H9 (cell line): ENCODE results near the gene LPP. TPM values are rescaled to one million over a fixed set of nuclear protein-coding genes. Genes with fewer than 3 reads are reported as not detected.
A peak's percentile ranks its signal among the peaks of the same experiment; 100 is the strongest.

Source experiments
- DNase-seq: peaks from one replicate; pipeline ENCODE4 v3.0.0-alpha.2; 2017
- H2AFZ ChIP-seq: one replicate; pipeline ENCODE4 v1.6.1; 2013; ENCODE audit warnings: mild to moderate bottlenecking, low read length, control low read depth, moderate library complexity
- H2AK5ac ChIP-seq: 2 replicates; pipeline ENCODE4 v1.6.1; 2013; ENCODE audit warnings: low read length, control low read depth, mixed read lengths; ENCODE audit not compliant: insufficient read length
- H2BK120ac ChIP-seq: one replicate; pipeline ENCODE4 v1.6.1; 2013; ENCODE audit warnings: low read depth, mild to moderate bottlenecking, low read length, control low read depth, inconsistent platforms; ENCODE audit not compliant: poor library complexity, severe bottlenecking
- H2BK12ac ChIP-seq: 2 replicates; pipeline ENCODE4 v1.6.1; 2013; ENCODE audit warnings: low read length, control low read depth, mixed read lengths, low read depth; ENCODE audit not compliant: insufficient read length
- H2BK15ac ChIP-seq: 2 replicates; pipeline ENCODE4 v1.6.1; 2013; ENCODE audit warnings: low read depth, low read length, control low read depth
- H2BK20ac ChIP-seq: one replicate; pipeline ENCODE4 v1.6.1; 2013; ENCODE audit warnings: low read depth, mild to moderate bottlenecking, low read length, control low read depth, inconsistent platforms; ENCODE audit not compliant: poor library complexity, severe bottlenecking
- H2BK5ac ChIP-seq: 2 replicates; pipeline ENCODE4 v1.6.1; 2013; ENCODE audit warnings: low read length, control low read depth, mixed read lengths; ENCODE audit not compliant: insufficient read length
- H3K14ac ChIP-seq: 2 replicates; pipeline ENCODE4 v1.6.1; 2013; ENCODE audit warnings: low read length, control low read depth; ENCODE audit not compliant: insufficient read depth
- H3K18ac ChIP-seq: 2 replicates; pipeline ENCODE4 v1.6.1; 2013; ENCODE audit warnings: low read depth, mild to moderate bottlenecking, mixed read lengths, low read length, control low read depth; ENCODE audit not compliant: insufficient read length
- H3K23ac ChIP-seq: 2 replicates; pipeline ENCODE4 v1.6.1; 2013; ENCODE audit warnings: low read length, control low read depth, mixed read lengths, low read depth; ENCODE audit not compliant: insufficient read length
- H3K23me2 ChIP-seq: 2 replicates; pipeline ENCODE4 v1.6.1; 2013; ENCODE audit warnings: low read depth, mild to moderate bottlenecking, mixed read lengths, low read length, control low read depth; ENCODE audit not compliant: insufficient read length, poor library complexity, severe bottlenecking
- H3K27ac ChIP-seq: 2 replicates; pipeline ENCODE4 v1.5.1; 2013; ENCODE audit warnings: low read length, control low read depth, mixed read lengths, low read depth; ENCODE audit not compliant: insufficient read length
- H3K27me3 ChIP-seq: 2 replicates; pipeline ENCODE4 v1.6.1; 2013; ENCODE audit warnings: low read length, control low read depth, inconsistent platforms; ENCODE audit not compliant: insufficient read depth
- H3K4ac ChIP-seq: 2 replicates; pipeline ENCODE4 v1.6.1; 2013; ENCODE audit warnings: low read depth, mild to moderate bottlenecking, control low read depth, inconsistent platforms, low read length, moderate library complexity
- H3K4me1 ChIP-seq: 2 replicates; pipeline ENCODE4 v1.6.1; 2013; ENCODE audit warnings: low read length, control low read depth, inconsistent platforms; ENCODE audit not compliant: insufficient read depth
- H3K4me2 ChIP-seq: 2 replicates; pipeline ENCODE4 v1.6.1; 2013; ENCODE audit warnings: low read length, control low read depth, mixed read lengths; ENCODE audit not compliant: insufficient read length, insufficient read depth
- H3K56ac ChIP-seq: 2 replicates; pipeline ENCODE4 v1.6.1; 2013; ENCODE audit warnings: low read depth, mild to moderate bottlenecking, mixed read lengths, low read length, control low read depth; ENCODE audit not compliant: insufficient read length
- H3K79me1 ChIP-seq: 2 replicates; pipeline ENCODE4 v1.6.1; 2013; ENCODE audit warnings: low read depth, mild to moderate bottlenecking, moderate library complexity, low read length, control low read depth, inconsistent platforms; ENCODE audit not compliant: insufficient read depth, poor library complexity, severe bottlenecking
- H3K79me2 ChIP-seq: 2 replicates; pipeline ENCODE4 v1.6.1; 2013; ENCODE audit warnings: low read length, control low read depth, inconsistent platforms; ENCODE audit not compliant: insufficient read depth
- H3K9ac ChIP-seq: 2 replicates; pipeline ENCODE4 v1.6.1; 2013; ENCODE audit warnings: low read length, control low read depth, mixed read lengths; ENCODE audit not compliant: insufficient read length; ENCODE audit errors: extremely low read depth
- H3K9me3 ChIP-seq: one replicate; pipeline ENCODE4 v1.6.1; 2013; ENCODE audit warnings: low read depth, low read length, inconsistent platforms; ENCODE audit not compliant: control insufficient read depth
- H3T11ph ChIP-seq: one replicate; pipeline ENCODE4 v1.6.1; 2013; ENCODE audit warnings: mild to moderate bottlenecking, low read length, control low read depth, inconsistent platforms
- H4K20me1 ChIP-seq: one replicate; pipeline ENCODE4 v1.6.1; 2013; ENCODE audit not compliant: control insufficient read depth, insufficient read length, insufficient read depth
- H4K5ac ChIP-seq: 2 replicates; pipeline ENCODE4 v1.6.1; 2013; ENCODE audit warnings: low read depth, mild to moderate bottlenecking, mixed read lengths, low read length, control low read depth; ENCODE audit not compliant: insufficient read length
- H4K8ac ChIP-seq: replicated peaks from 2 replicates; pipeline ENCODE4 v1.6.1; 2013; ENCODE audit warnings: low read length, control low read depth, mixed read lengths, low read depth; ENCODE audit not compliant: insufficient read length
- H4K91ac ChIP-seq: 2 replicates; pipeline ENCODE4 v1.6.1; 2013; ENCODE audit warnings: low read depth, mild to moderate bottlenecking, moderate library complexity, mixed read lengths, low read length, control low read depth; ENCODE audit not compliant: insufficient read length
- H3K27ac Mint-ChIP-seq, 3 experiments: 2 replicates in 2 of 3; 3 replicates in 1 of 3; pipeline ENCODE4 v1.8.0; 2020 to 2021; ENCODE audit warnings: mixed read lengths in 3 of 3, mild to moderate bottlenecking in 1 of 3, moderate library complexity in 1 of 3
- H3K27me3 Mint-ChIP-seq: 2 replicates; pipeline ENCODE4 v1.8.0; 2021; ENCODE audit warnings: low read depth, mild to moderate bottlenecking, moderate library complexity, mixed read lengths
- H3K36me3 Mint-ChIP-seq, 3 experiments: 2 replicates in 2 of 3; 3 replicates in 1 of 3; pipeline ENCODE4 v1.8.0; 2020 to 2021; ENCODE audit warnings: low read depth in 3 of 3, mixed read lengths in 3 of 3; ENCODE audit not compliant: insufficient read depth in 1 of 3
- H3K4me1 Mint-ChIP-seq, 2 experiments: 2 replicates each; pipeline ENCODE4 v1.8.0; 2020; ENCODE audit warnings: mixed read lengths in 2 of 2
- H3K4me3 Mint-ChIP-seq, 2 experiments: 2 replicates in 1 of 2; 3 replicates in 1 of 2; pipeline ENCODE4 v1.8.0; 2020 to 2021; ENCODE audit warnings: mild to moderate bottlenecking in 2 of 2, mixed read lengths in 2 of 2, moderate library complexity in 1 of 2
- H3K9me3 Mint-ChIP-seq, 2 experiments: 2 replicates in 1 of 2; 3 replicates in 1 of 2; pipeline ENCODE4 v1.8.0; 2020; ENCODE audit warnings: mild to moderate bottlenecking in 2 of 2, mixed read lengths in 2 of 2, moderate library complexity in 1 of 2
- WGBS: extraction: QIAGEN DNeasy Blood & Tissue Kit; methylation state at CpG from one replicate; pipeline ENCODE4 v1.1.7; 2013; ENCODE audit warnings: missing lambda C conversion rate, low lambda C conversion rate, mixed read lengths; ENCODE audit not compliant: insufficient read length; ENCODE audit errors: extremely low coverage; 5-methylcytosine and 5-hydroxymethylcytosine counted together
- total RNA-seq: library from RNA; stranded (reverse); gene quantifications from 2 replicates; pipeline ENCODE4 v1.2.1, GENCODE V29; 2021
- TF ChIP-seq, protein P1 (sequence below): fragments of 200-600 bp; sonication (generic); conservative IDR thresholded peaks from 3 replicates; pipeline ENCODE4 v1.8.0; 2021; ENCODE audit warnings: antibody characterized with exemption, mild to moderate bottlenecking

The LPP gene
- total RNA-seq, 1 experiment from 2014 or later, result 64.6 TPM

DNA sequence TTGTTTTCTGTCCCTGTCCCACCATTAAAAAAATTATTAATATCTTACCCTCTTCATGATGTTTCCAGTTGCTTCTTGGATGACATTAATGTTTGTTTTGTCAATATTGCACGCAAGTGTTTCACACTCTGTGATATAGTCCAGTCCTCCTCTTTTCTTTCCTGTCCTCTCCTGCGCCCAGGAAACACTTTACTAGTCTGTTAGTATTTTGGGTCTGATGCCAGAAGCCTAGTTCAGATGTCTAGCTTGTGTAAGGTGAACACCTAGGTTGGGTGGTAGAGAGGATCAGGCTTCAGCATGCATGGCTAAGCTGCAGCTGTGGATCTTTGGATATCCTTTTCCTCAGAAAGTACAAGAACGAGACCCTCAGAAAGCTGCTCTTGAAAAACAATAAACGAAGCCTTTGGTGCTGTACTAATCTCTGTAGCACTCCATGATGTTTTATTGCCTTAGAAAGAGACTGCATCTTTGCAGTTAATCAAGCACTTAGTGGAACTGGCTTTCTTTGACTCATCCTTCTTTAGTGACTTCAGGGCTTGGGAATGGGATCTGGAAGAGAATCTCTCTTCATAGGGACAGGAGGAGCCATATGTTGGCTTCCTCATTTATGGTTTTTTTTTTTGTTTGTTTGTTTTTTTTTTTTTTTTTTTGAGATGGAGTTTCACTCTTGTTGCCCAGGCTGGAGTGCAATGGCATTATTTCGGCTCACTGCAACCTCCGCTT is 253.4 kb downstream of the LPP start:
- no peak overlapping the region for H3K23ac ChIP-seq
- no peak overlapping the region for H2BK12ac ChIP-seq
- Mint-ChIP-seq H3K4me3 (no peak overlapping the region), H3K9me3 (no peaks in the 10 kb centered on the region), H3K4me1 (peaks cover 0 to 4% of the 10 kb centered on the region in 2 experiments; a peak in 1 of 4 replicates), H3K27ac (peak overlapping the region in 1 of 3 experiments; percentile 5; a peak in 1 of 7 replicates), H3K27me3 (no peaks in the 10 kb centered on the region), H3K36me3 (peaks cover 0 to 3% (median 0%) of the 10 kb centered on the region in 3 experiments; a peak in 3 of 7 replicates)
- H3K27me3 ChIP-seq, result no peaks in the 10 kb centered on the region
- no peak overlapping the region for H4K5ac ChIP-seq
- no peak overlapping the region for H3K27ac ChIP-seq
- H3K14ac ChIP-seq, result no peak overlapping the region
- no peak overlapping the region for H3K4me2 ChIP-seq
- no peaks in the 10 kb centered on the region for H3K79me1 ChIP-seq
- DNase-seq, result no peak
- no peak overlapping the region for H3T11ph ChIP-seq
- H2BK20ac ChIP-seq, result no peak overlapping the region
- H3K56ac ChIP-seq, result no peak overlapping the region
- no peaks in the 10 kb centered on the region for H3K79me2 ChIP-seq
- H4K8ac ChIP-seq, result no peak overlapping the region
- H2BK120ac ChIP-seq, result no peak overlapping the region
- no peak overlapping the region for H2AFZ ChIP-seq
- no peaks in the 10 kb centered on the region for H3K9me3 ChIP-seq
- WGBS, result no CpG with 5 or more reads among the region's 6 CpGs
- H3K4me1 ChIP-seq, result no peaks in the 10 kb centered on the region
- no peak overlapping the region for H4K91ac ChIP-seq
- no peak overlapping the region for H2BK5ac ChIP-seq
- no peak overlapping the region for H3K4ac ChIP-seq
- H3K9ac ChIP-seq, result no peak overlapping the region
- TF ChIP-seq, protein P1, sequence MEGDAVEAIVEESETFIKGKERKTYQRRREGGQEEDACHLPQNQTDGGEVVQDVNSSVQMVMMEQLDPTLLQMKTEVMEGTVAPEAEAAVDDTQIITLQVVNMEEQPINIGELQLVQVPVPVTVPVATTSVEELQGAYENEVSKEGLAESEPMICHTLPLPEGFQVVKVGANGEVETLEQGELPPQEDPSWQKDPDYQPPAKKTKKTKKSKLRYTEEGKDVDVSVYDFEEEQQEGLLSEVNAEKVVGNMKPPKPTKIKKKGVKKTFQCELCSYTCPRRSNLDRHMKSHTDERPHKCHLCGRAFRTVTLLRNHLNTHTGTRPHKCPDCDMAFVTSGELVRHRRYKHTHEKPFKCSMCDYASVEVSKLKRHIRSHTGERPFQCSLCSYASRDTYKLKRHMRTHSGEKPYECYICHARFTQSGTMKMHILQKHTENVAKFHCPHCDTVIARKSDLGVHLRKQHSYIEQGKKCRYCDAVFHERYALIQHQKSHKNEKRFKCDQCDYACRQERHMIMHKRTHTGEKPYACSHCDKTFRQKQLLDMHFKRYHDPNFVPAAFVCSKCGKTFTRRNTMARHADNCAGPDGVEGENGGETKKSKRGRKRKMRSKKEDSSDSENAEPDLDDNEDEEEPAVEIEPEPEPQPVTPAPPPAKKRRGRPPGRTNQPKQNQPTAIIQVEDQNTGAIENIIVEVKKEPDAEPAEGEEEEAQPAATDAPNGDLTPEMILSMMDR, result no peak
- H3K18ac ChIP-seq, result no peak overlapping the region
- H2AK5ac ChIP-seq, result no peak overlapping the region
- H3K23me2 ChIP-seq, result no peaks in the 10 kb centered on the region
- no peaks in the 10 kb centered on the region for H4K20me1 ChIP-seq
- no peak overlapping the region for H2BK15ac ChIP-seq
